Stimulated activated CD4-positive, alpha-beta T cell treated with anti-CD3 and anti-CD28 coated beads, Interleukin-12 subunit alpha, Interleukin-12 subunit beta, amount 100 ng/mL, for 24 hours (primary cell): Measurements from ENCODE around the gene PPM1M.

Source experiments
- DNase-seq, 2 experiments: peaks; one replicate each; pipeline ENCODE4 v3.0.0-alpha.2; 2020; ENCODE audit warnings: low read depth in 2 of 2

PPM1M gene

GRCh38 chr3:52295671-52296208 lies 50.2 kb downstream of the PPM1M start:
- no peak for DNase-seq

GRCh38 chr3:52297242-52298148 lies 51.9 kb downstream of the PPM1M start:
- no peak for DNase-seq

GRCh38 chr3:52298149-52299098 lies 52.9 kb downstream of the PPM1M start:
- DNase-seq = no peak

GRCh38 chr3:52299247-52299878 lies 53.8 kb downstream of the PPM1M start:
- no peak for DNase-seq
